IPS-18c (cell line): Measurements from ENCODE around the gene CRELD2.

Experiments
- H3K4me3 ChIP-seq: 2 replicates; pipeline ENCODE4 v1.7.0; 2013; ENCODE audit warnings: low read depth, mild to moderate bottlenecking, low read length, moderate library complexity; ENCODE audit not compliant: insufficient read depth
- H3K9me3 ChIP-seq: one replicate; pipeline ENCODE4 v1.6.1; 2013; ENCODE audit warnings: mild to moderate bottlenecking, low read length, moderate library complexity; ENCODE audit not compliant: control insufficient read depth, insufficient read depth

The CRELD2 gene

GRCh38 chr22:49966774-49967705, 48.6 kb downstream of the CRELD2 start:
- Histone ChIP-seq H3K4me3 (no peak overlapping the region), H3K9me3 (no peaks in the 10 kb centered on the region)

GRCh38 chr22:49967706-49968208, 49.3 kb downstream of the CRELD2 start:
- H3K4me3 ChIP-seq = no peak overlapping the region
- H3K9me3 ChIP-seq = no peaks in the 10 kb centered on the region

GRCh38 chr22:49968313-49968830, 49.9 kb downstream of the CRELD2 start:
- no peak overlapping the region for H3K4me3 ChIP-seq

GRCh38 chr22:49968831-49969661, 50.6 kb downstream of the CRELD2 start:
- no peaks in the 10 kb centered on the region for H3K9me3 ChIP-seq
- H3K4me3 ChIP-seq = no peak overlapping the region

More at GRCh38 chr22:49968313-49968830, 49.9 kb downstream of the CRELD2 start:
- H3K9me3 ChIP-seq = no peaks in the 10 kb centered on the region

- H3K9me3 ChIP-seq = no peaks in the 10 kb centered on the region
- H3K4me3 ChIP-seq = no peak overlapping the region
Measured at GRCh38 chr22:49969751-49970527, 51.5 kb downstream of the CRELD2 start.

GRCh38 chr22:49970528-49971231, 52.2 kb downstream of the CRELD2 start:
- no peaks in the 10 kb centered on the region for H3K9me3 ChIP-seq
- H3K4me3 ChIP-seq = peak overlapping the region; percentile 40

GRCh38 chr22:49971232-49972162, 53.1 kb downstream of the CRELD2 start:
- Histone ChIP-seq H3K4me3 (peak overlapping the region; percentile 46), H3K9me3 (no peaks in the 10 kb centered on the region)

- Histone ChIP-seq H3K4me3 (no peak overlapping the region), H3K9me3 (no peaks in the 10 kb centered on the region)
Measured at GRCh38 chr22:49972163-49973017, 54.0 kb downstream of the CRELD2 start.

- H3K4me3 ChIP-seq = no peak overlapping the region
- no peaks in the 10 kb centered on the region for H3K9me3 ChIP-seq
Measured at GRCh38 chr22:49973018-49973961, 54.9 kb downstream of the CRELD2 start.

GRCh38 chr22:49975543-49976389, 57.3 kb downstream of the CRELD2 start:
- Histone ChIP-seq H3K9me3 (no peaks in the 10 kb centered on the region), H3K4me3 (no peak overlapping the region)

GRCh38 chr22:49976439-49977175, 58.2 kb downstream of the CRELD2 start:
- Histone ChIP-seq H3K4me3 (no peak overlapping the region), H3K9me3 (no peaks in the 10 kb centered on the region)
